GM12891 (cell line): ENCODE measurements around the gene KIAA1328.

Experiments used
- DNase-seq: peaks from one replicate; pipeline ENCODE4 v3.0.0; 2011; ENCODE audit warnings: low spot score; ENCODE audit not compliant: insufficient read length
- FAIRE-seq: peaks from 2 replicates; lab custom pipeline; 2011; peaks lifted over from hg19 to GRCh38; lab: Jason Lieb, UNC
- PAX5 ChIP-seq: IDR thresholded peaks from 2 replicates; pipeline ENCODE4 v1.6.1; 2011; ENCODE audit warnings: low read length, moderate library complexity, mild to moderate bottlenecking; ENCODE audit not compliant: insufficient read depth, severe bottlenecking
- POLR2A ChIP-seq: IDR thresholded peaks from 2 replicates; pipeline ENCODE4 v1.6.1; 2011; ENCODE audit warnings: low read depth, low read length, control low read depth
- POLR2AphosphoS5 ChIP-seq: IDR thresholded peaks from 2 replicates; pipeline ENCODE4 v1.6.1; 2011; ENCODE audit warnings: low read depth, low read length, control low read depth
- POU2F2 ChIP-seq: IDR thresholded peaks from 2 replicates; pipeline ENCODE4 v1.6.1; 2011; ENCODE audit warnings: low read depth, mild to moderate bottlenecking, control low read depth, low read length, moderate library complexity
- SPI1 ChIP-seq: IDR thresholded peaks from 2 replicates; pipeline ENCODE4 v1.6.1; 2011; ENCODE audit warnings: low read depth, low read length, control low read depth
- TAF1 ChIP-seq: IDR thresholded peaks from 2 replicates; pipeline ENCODE4 v1.6.1; 2011; ENCODE audit warnings: low read depth, low read length, control low read depth

The KIAA1328 gene

GRCh38 chr18:37175727-37176620, 347.0 kb downstream of the KIAA1328 start:
- DNase-seq (no peak), FAIRE-seq (no peak)

GRCh38 chr18:37176621-37176934, 347.7 kb downstream of the KIAA1328 start:
- no peak for TF ChIP-seq SPI1
- no peak for TF ChIP-seq POU2F2
- no peak for TF ChIP-seq TAF1
- no peak for TF ChIP-seq POLR2AphosphoS5
- TF ChIP-seq PAX5, result no peak
- TF ChIP-seq POLR2A, result no peak
- no peak for DNase-seq
- no peak for FAIRE-seq

More at GRCh38 chr18:37175727-37176620, 347.0 kb downstream of the KIAA1328 start:
- TF ChIP-seq POLR2A (no peak), POLR2AphosphoS5 (no peak), TAF1 (no peak), POU2F2 (no peak), PAX5 (no peak), SPI1 (no peak)

- no peak for FAIRE-seq
- DNase-seq, result no peak
- no peak for TF ChIP-seq POLR2AphosphoS5
- TF ChIP-seq POLR2A, result no peak
- no peak for TF ChIP-seq SPI1
- TF ChIP-seq PAX5, result no peak
- no peak for TF ChIP-seq POU2F2
- TF ChIP-seq TAF1, result no peak
These were observed 350.5 kb downstream of the KIAA1328 start for GRCh38 chr18:37179384-37179783.

- TF ChIP-seq PAX5 (no peak), SPI1 (no peak)
- FAIRE-seq, result no peak
- DNase-seq, result no peak
These were observed 351.2 kb downstream of the KIAA1328 start for GRCh38 chr18:37180086-37180485.

- no peak for DNase-seq
- no peak for FAIRE-seq
- no peak for TF ChIP-seq TAF1
- no peak for TF ChIP-seq PAX5
- TF ChIP-seq SPI1, result no peak
- TF ChIP-seq POU2F2, result no peak
- no peak for TF ChIP-seq POLR2AphosphoS5
- TF ChIP-seq POLR2A, result no peak
These were observed 353.6 kb downstream of the KIAA1328 start for GRCh38 chr18:37182340-37183135.

- TF ChIP-seq PAX5 (no peak), SPI1 (no peak), POLR2A (no peak)
- FAIRE-seq, result no peak
- DNase-seq, result no peak
These were observed 355.4 kb downstream of the KIAA1328 start for GRCh38 chr18:37184209-37184868.

- TF ChIP-seq TAF1 (no peak), POLR2AphosphoS5 (no peak), POU2F2 (no peak), POLR2A (no peak)
- no peak for DNase-seq
- FAIRE-seq, result no peak
These were observed 359.3 kb downstream of the KIAA1328 start for GRCh38 chr18:37188016-37188791.

DNA sequence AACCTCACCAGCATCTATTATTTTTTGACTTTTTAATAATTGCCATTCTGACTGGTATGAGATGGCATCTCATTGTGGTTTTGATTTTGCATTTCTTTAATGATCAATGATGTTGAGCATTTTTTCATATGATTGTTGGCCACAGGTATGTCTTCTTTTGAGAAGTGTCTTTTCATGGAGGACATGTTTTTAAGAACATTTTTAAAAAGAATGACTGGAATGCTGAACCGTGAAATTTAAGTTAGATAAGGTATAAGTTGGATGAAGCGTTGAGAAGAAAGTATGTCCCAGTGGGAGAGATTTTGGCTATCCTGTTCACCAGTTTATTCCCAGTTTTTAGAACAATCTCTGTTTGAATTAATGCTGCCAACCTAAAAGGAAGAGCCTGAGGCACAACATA, 370.8 kb downstream of the KIAA1328 start:
- no peak for FAIRE-seq
- no peak for TF ChIP-seq POLR2AphosphoS5
- no peak for TF ChIP-seq PAX5
- DNase-seq, result no peak

- no peak for TF ChIP-seq POU2F2
- TF ChIP-seq TAF1, result no peak
- TF ChIP-seq SPI1, result no peak
- TF ChIP-seq PAX5, result no peak
- TF ChIP-seq POLR2A, result no peak
- no peak for TF ChIP-seq POLR2AphosphoS5
- FAIRE-seq (no peak), DNase-seq (no peak)
These were observed 378.4 kb downstream of the KIAA1328 start for GRCh38 chr18:37207343-37207742.

- FAIRE-seq (no peak), DNase-seq (no peak)
- TF ChIP-seq POLR2AphosphoS5, result no peak
- no peak for TF ChIP-seq PAX5
- TF ChIP-seq POU2F2, result no peak
- no peak for TF ChIP-seq POLR2A
- no peak for TF ChIP-seq SPI1
- TF ChIP-seq TAF1, result no peak
These were observed 381.9 kb downstream of the KIAA1328 start for GRCh38 chr18:37210781-37211180.
